HG02943 (cell line): ENCODE results near the gene ERC2.

Source experiments
- ATAC-seq: cut with Tn5 transposase; IDR thresholded peaks from one replicate; pipeline ENCODE4 v1.9.1; 2021; ENCODE audit warnings: mild to moderate bottlenecking, low read depth, moderate library complexity; ENCODE audit not compliant: unreplicated experiment

ERC2 gene

DNA sequence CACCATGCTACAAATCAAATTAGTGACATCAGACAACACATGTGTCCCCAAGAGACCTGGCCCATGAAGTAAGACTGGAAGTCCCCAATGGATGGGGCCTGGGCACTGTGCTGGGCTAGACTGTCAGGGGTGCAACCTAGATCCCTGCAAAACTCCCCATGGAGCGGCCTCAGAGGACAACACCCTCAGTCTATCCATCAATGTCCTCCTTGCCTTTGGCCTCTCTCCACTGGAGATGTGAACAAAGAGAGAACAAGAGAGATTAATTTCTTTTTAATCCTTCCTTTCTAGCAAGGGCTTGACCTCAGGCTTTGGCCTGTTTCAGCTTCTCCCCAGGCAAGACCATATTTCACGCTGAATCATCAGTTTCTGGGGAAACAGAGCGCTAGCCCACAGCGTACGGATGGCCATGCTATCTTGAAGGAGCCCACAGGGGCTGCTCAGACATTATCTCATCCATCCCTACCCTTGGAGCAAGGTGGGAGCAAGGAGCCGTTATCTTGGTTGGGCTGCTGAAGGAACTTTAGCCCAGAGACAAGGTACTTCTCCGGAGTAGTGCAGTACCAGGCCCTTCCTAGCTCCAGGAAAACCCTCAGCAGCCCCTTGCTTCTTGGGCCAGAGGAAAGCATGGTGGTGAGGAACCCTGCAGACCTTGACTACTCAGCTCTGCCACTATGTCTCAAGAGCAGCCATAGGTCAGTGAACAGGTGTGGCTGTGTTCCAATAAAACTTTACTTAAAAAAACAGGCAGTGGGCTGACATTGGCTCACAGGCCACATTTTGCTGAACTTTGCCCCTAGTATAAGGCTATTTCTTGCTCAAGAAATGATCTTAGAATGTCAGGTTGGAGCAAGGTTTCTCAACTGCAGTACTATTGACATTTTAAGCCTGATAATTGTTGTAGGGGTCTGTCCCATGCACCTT, 908.5 kb downstream of the ERC2 start:
- no peak for ATAC-seq

DNA sequence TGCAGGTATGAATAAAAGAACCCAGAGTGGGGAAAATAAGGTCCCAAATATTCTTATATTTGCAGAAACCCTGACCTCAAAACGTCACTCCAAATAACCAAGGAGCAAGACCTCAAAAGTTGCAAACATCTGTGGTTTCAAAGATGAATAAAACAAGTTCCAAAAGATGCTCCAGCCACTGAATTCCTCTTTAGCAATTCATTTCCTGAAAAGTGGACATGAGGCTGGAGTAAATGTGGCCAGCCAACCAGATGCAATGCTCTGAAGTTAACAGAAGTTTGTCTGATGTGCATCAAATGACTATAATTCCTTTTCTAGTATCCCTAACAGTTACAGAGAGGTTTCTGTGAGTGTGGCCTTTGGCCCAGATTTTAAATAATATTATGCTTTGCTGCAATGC, 910.0 kb downstream of the ERC2 start:
- ATAC-seq = no peak

DNA sequence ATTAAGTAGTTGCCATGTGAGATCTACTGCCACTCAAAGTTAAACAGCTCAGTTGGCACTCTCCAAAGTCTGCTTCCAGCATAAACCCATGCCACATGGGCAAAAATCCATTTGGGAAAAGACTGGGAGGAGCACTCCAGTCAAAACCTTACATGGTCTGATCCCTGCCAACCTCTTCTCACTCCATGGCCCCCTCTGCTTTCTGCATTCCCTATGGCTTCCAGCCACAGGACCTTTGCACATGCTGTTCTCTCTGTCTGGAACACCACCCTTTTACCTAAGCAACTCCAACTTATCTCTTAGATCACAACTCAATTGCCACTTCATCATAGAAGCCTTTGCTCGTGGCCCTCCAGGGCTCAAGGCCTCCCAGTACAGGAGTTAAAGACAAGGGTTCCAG, 910.7 kb downstream of the ERC2 start:
- ATAC-seq = no peak

DNA sequence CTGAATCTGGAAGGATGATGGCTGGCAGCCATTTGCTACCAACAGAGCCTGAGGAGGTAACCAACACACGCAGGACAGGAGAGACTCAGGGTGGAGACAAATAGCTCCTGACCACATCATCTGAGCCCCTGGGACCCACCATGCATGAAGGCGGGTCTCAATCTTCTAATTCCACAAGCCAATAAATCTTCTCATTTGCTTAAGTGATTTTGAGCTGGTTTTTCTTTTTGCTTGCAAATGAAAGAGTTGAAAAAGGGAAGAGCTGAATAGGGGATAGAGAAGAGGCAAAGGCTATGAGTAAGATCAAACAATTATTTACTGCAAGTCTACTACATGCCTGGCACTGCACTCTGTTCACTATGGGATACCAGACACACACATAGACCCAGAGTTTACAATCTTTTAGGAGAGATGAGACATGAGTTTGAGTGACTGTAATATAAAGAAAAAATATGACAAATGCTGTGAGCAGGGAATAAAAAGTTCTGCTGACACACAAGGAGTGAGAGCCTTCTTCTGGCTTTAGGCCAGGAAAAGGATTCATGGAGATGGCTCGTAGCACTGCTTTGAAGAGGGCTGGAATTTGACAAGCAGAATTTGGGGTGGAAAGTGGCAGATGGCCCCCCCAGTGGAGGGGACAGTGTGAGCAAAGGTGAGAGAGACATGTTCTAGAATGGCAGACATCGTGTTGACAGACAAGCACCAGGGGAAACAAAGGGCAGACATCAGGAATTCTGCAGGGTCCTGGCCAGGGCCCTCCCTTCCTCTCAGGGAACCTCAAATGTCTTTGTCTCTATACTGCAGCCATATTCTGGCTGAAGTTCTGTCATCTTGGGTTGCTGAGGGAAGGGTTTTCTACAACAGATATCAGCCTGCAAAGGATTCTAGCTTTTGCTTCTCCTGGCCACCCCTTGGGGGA, 911.4 kb downstream of the ERC2 start:
- no peak for ATAC-seq

DNA sequence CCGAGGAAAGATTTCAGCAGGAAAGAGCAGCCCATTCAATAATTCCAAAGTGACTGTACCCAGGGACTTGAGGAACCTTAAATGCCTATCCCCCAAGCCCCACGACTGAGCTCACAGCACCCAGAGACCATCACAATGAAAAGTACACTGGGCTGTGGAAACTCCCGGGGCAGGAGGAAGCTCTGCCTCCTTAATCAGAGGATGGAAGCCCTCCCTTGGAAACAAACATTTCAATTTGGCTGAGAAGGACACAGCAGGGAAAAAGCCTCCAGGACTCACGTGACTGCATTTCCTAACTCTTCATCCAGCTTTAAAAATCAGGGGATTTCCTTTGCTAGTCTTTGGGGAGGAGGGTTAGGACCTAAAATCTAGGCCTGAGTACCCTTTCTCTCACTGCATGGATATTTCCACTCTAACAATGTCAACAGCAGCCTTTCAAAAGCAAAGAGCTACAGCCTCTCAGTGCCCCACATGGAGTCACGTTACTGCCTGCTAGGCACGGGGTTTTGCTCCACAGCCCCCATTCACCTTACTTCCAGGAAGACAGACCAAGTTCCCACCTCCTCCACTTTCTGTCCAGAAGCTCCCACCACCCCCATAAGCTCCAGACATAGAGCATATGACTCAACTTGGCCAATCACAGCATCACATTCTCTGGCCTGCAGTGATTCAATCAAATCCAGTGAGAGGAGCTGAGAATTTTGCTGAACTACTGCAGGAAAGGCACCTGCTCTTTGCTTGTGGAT, 912.2 kb downstream of the ERC2 start:
- no peak for ATAC-seq

DNA sequence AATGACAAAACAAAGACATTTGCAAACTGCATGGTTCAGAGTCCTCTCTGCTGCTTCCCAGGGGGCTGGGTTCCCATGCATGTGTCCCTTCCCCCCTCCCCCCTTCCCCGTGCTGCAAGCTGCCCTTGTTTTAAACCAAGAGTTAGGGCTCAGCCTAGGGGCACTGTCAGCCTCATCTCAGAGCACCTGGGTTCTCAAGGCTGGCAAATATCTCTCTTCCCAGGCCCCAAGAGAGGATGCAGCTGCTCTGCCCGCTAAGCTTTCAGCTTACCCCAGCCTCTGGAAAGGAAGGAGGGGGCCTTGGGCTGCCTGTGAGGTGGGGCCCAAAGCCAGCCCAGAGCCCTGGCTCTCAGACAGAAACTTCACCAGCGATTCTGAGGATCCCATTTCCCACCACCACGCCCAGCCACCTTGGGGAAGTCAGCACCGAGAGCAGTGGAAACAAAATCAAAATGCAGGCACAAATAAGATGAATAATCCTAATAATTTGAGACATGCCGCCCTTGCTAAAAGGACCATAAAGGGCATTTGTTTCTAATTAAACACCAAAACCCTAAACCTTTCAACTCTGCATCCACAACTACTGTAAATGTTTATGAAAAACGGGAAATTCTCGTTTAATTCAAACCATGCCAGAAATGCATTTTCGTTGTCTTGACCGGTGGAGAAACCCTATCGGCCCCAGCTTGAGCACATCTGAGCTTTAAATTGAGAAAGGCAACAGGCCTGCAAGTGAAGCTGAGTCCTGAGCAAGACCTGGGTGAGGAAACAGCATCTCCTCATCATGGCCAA, 913.4 kb downstream of the ERC2 start:
- ATAC-seq = no peak

DNA sequence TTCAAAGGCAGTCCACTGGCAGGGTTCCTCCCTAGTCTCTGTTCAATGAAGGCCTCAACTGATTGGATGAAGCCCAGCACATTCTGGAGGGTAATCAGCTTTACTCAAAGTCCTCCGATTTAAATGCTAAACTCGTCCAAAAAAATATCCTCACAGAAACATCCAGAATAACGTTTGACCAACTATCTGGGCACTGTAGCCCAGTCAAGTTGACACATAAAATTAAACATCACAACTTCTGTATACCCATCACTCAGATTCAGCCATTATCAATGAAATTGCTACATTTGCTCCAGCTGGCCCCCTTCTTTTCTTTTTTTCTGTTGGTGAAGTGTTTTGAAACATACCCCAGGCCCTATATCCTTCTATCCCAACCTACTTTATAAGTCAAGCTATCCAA, 916.6 kb downstream of the ERC2 start:
- no peak for ATAC-seq

DNA sequence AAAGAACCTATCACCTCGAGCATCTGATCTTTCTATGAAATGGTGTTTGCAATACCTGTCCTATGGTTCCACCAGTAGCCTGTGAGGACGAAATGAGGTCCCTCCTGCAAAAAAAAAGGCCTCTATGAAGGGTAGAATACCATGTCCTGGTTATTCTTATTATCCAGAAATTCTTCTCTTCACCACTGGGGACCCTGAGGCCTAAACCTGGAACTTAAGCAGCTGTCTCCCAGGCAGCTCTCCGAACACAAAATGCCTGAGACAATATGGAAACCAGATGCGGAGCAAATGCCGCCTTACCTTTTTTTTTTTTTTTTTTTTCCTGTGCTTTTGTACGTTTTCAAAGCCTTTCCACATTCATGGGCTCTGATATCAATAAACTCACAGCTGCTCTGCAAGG, 919.1 kb downstream of the ERC2 start:
- ATAC-seq = no peak

DNA sequence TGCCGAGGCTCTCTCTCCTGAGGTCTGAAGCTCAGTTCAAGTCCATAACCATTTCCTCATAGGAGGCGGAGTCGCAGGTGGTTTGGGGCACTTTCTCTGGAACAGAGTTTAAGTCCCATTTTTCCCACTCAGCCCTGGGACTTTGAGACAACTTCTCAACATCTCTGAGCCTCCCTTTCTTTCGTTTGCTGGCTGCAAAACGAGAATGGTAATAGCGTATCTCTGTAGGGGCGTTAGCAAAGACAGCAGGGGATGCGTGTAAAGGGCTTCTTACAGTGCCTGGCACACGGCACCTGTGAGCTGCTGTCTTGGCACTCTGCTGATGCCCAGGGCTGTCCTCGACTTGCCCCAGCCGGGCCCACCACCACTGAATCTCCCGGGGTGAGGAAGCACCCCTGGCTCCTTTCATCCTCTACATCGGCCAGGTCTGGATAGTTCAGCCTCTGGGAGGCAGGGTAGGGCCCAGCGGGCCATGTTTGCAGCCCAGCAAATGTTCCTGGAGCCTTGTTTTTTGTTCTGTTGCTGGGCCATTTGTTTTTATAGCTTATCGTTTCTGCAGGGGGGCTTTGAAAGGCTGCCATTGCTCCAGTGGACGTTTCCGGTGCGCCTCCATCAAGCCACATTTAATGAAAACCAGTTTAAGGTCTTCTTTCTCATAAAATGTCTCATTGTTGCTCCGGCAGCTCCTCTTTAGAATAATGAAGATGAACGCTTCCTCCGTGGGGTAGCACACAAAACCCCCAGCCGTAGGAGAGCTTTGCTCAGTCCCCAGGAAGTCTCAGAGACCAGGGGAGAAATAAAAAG, 921.2 kb downstream of the ERC2 start:
- ATAC-seq = no peak

DNA sequence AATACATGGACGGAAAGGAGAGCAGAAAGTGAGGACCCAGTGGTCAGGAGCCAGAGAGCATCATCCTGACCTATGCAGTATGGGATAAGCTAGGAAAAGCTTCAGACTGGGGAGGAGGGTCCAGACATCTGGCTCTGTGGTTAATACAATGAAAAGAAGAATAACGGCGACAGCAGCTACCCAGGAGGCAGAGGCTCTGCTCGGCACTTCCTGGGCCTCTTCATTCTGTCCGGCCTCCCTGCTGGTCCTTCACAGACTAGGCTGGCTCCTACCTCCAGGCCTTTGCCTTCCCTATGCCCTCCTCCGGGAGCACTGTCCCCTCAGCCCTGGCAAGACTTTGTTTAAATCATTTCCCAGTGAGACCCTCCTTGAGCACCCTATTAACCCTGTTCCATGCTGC, 922.3 kb downstream of the ERC2 start:
- ATAC-seq = no peak

DNA sequence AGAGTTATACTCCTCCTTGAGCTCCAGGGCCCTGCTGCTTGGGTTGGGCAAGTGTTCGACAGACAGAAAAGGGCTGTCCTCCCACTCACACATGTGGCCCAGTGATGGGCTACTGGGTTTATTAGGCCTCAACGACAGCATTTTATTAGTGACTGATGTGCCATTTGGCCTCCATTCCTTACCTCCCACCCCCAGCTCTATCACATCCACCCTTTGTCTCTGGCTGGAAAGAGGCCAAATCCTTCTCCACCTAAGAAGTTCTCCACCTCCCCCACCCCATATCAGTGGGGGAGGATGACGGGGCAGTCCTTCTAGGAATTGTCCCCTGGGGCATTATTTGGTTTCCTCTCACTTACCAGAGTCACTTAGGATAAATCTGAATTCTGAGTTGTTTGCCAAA, 924.0 kb downstream of the ERC2 start:
- no peak for ATAC-seq

DNA sequence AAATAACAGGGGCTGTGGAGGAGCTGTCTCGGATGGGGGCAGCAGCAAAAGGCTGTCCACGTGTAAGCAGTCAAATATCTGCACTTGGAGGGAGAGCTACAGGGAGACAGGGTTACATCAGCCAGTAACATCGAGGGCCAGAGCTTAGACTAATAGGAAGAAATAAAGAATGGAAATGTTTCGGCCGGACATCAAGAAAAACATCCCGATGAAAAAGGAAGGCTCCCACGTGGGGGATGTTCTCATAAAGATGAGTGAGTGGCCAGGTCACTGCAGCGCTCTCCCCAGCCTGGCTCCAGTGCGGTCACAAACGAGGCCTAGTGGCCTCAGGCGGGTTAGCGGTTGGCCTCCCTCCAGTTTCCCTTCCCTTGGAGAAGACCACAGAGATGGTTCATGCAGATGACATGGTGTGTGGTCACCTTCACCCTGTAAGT, 925.1 kb downstream of the ERC2 start:
- ATAC-seq = no peak

DNA sequence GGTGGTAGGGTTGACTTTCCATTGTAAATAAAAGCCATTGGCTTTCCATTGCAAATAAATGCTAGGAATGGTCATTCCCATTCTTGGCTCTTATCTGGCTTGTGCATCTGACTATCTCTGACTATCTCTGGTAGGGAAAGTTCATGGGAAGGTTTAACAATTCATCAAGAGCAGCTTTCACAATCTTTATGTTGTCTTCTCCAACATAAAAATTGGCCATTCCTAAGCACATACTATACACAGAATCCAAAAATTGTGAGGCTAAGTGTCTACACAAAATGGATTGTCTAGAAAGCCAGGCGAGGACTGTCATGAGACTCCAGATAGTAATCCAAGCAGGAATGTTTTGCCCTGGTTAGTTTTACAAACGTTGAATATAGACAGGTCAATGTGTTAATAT, 926.8 kb downstream of the ERC2 start:
- no peak for ATAC-seq

DNA sequence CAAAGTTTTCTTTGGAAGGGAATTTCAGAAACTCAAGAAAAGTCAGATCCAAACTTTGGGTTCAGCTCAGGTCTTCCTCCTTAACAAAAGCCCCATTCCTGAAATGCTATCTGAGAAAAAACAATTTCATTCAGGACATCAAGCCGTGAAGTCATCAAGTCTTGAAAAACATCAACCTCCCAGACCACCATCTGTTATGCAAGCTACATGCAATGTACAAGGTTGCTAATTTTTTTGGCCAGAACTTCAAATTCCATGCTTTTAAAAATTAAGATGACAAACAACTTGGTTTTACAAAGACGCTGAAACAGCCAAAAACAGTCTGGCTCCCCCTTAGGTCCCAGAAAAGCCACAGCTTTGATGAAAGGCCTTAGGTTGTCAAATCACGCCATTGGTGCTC, 927.3 kb downstream of the ERC2 start:
- no peak for ATAC-seq

DNA sequence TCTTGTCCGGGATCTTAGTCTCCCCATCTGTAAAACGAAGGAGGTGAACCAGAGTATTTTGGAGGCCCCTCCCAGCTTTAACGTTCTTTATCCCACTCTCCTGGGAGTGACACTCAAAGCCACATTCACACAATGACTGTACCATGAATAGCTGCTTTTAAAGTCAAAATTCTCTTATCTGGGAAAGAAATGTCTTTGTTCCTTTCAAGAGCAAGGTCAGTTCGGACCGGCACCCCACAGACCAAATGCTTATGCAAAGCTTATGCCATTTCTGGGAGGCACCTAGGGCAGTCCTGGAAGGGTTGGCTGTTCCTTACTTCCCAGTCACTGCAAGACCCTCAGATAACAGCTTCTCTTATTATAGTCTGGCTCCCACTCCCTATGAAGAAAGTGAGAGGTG, 927.7 kb downstream of the ERC2 start:
- no peak for ATAC-seq

DNA sequence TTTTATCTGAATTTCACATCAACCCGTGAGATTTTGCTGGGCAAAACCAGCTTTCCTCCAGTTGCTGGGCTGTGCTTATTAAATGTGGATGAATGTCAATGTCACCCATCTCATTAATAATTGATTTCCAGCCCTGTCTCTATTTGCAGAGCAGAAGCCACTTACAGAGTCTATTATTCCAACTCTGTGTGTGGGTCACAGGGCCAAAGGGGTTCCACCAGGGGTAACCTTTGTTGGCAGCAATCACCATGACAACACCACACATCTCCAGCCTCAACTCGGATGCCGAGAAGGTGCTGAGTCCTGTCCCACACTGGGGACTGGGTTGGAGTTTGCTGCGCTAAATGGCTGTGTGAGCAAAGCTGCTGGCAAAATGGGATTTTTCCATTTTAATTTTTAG, 930.1 kb downstream of the ERC2 start:
- no peak for ATAC-seq

DNA sequence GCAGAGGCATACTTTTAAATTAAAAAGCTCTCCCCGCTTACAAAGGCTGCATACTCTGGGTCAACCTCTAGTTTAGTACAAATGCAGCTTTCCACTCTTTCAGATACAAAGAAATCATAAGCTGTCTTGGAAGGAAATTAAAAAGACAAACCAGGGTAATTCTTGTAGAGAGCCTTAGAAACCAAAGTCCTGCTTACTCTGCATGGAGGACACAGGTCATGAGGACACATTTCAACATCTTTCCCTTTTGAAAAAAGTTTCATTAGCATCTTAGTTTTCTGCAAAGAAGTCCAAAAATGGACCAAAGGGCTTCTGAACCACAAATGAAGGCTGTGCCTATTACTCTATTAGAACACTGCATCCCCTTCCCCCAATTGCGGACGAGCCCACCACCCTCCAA, 930.7 kb downstream of the ERC2 start:
- ATAC-seq = no peak

DNA sequence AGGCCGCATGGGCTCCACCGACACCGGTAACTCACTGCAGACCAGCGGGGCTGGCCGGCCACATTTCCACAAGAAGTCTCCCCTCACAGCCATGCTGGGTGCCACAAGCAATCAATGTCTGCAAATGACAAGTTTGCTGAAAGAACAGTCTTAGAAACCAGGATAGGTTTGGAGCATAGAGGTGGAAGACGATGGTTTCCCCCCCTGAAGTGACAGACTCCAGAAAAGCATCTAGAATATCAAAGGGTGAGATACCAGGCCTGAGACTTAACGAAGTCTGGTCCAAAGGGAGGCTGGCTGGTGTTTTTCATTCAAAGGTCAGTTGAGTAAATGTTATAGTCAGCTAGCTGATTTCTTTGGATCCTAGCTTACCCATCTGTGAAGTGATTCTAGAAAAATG, 931.1 kb downstream of the ERC2 start:
- ATAC-seq = no peak

DNA sequence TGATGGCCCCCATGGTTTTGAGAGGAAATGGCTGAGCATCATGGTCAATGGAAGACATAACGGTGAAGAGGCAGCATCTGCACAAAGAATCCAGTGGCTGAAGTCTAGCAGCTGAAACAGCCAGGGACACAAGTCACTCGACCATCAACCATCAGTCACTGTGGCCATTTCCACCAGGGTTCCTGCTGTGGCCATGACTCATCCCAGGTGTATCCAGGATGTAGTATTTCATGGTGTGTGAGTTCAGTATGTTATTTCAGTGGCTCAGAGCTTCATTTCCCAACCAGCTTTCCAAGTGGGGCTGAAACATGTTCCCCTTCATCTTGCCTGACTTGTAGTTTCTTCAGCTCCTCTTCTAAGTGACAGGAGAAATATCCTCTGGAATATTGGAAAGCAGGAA, 933.4 kb downstream of the ERC2 start:
- no peak for ATAC-seq
